DLD1 (cell line): Measurements from ENCODE around the gene TRIM32.

Source experiments
- in situ Hi-C: cut with HindIII; loops from 2 replicates; pipeline ENCODE4 v1.10.0; 2017; ENCODE audit warnings: low sequenced_read_pairs

Gene TRIM32

GRCh38 chr9:116703634-116704033, 16.5 kb downstream of the TRIM32 start:
- in situ Hi-C loops = no loop called here

GRCh38 chr9:116704470-116704869, 17.4 kb downstream of the TRIM32 start:
- in situ Hi-C loops = no loop called here

- in situ Hi-C loops = no loop called here
These were observed 18.4 kb downstream of the TRIM32 start for GRCh38 chr9:116705531-116705930.

- in situ Hi-C loops = no loop called here
These were observed 19.5 kb downstream of the TRIM32 start for GRCh38 chr9:116706310-116707290.

DNA sequence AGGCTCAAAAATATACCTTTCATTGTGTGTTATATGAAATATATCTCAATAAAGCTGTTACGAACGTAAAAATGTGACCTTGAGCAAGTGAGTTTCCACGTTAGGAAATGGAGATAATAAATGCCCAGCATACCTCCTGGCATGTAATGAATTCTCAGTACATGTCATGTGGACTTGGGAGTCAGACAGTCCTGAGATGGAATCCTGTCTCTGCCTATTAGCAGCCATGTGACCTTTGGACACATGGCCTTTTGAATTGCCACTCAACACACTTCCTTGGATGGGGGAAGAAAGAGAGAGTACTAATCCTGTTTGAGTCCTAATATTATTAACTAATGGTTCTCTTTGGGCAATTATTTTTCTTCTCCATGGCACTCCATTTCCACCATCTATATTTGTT, 25.7 kb downstream of the TRIM32 start:
- in situ Hi-C loops = no loop called here

DNA sequence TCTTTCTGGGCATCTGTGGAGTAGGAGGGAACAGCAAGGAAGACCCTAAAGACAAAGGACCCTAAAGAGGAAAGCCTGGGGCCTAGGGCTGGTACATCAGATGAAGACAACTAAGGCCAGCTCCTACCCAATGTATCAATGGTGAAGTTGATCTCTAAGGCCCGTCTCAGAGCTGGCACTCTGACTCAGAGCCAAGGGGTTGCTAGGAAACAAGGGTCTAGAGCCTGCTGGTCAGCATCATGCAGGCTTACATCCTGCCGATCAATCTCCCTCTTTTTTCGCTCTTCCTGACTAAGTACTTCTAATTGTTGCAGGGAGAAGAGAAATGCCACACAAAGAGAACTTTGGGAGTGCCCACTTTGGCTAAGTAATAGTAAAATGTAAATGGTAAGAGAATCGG, 26.2 kb downstream of the TRIM32 start:
- in situ Hi-C loops = no loop called here

- in situ Hi-C loops = no loop called here
These were observed 28.6 kb downstream of the TRIM32 start for GRCh38 chr9:116715751-116716150.

- in situ Hi-C loops = no loop called here
These were observed 29.3 kb downstream of the TRIM32 start for GRCh38 chr9:116716438-116716837.

DNA sequence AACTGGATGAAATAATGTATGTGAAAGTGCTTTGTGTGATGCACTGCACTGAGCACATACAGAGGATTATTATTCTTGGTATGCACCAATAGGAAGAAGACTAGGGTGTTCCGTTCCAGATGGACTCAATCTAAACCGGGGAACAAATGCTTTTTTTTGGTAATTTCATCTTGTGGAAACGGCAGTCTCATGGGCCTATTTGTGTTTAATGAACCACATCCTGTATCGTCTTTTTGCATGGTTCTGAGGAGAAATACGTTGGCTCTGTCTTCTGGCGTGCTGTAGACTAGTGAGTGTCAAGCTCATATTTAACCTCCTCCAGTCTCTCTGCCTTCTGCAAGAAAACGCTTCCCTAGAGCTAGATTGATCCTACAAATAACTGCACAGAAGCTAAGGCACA, 30.0 kb downstream of the TRIM32 start:
- in situ Hi-C loops = no loop called here

DNA sequence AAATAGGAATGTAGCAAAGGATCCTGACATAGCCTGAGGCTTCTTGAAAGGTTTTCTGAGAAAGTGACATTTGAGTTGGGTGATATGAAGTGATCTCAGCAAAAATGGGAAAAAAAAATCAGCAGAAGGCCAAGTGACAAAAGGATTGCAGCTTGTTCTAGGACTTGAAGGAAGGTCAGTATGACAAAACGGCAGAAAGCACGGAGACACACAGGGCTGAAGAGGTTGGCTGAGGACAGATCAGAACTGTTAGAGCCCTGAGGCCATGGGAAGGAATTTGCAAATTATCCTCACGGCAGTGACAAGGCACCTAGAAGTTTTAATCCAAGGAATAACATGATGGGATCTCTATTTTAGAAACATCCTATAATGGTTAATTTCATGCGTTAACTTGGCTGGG, 31.0 kb downstream of the TRIM32 start:
- in situ Hi-C loops = no loop called here

DNA sequence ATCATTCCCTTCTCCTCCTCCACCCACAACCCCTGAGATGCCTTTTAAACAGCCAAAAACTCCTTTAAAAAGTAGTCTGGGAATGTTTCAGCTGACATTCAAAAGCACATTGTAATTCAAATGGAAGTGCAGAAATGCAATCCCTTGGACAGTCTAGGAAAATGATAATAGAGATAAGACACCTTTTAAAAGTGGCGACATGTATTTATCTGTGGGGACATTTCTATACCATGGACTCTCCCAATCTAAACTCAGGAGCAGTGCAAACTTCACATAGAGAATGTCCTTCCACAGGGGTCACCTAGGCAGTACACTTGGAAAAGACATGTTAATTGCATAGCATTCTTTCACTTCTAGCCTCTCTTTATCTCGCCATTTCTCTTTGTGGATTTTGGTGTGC, 33.0 kb downstream of the TRIM32 start:
- in situ Hi-C loops = no loop called here

DNA sequence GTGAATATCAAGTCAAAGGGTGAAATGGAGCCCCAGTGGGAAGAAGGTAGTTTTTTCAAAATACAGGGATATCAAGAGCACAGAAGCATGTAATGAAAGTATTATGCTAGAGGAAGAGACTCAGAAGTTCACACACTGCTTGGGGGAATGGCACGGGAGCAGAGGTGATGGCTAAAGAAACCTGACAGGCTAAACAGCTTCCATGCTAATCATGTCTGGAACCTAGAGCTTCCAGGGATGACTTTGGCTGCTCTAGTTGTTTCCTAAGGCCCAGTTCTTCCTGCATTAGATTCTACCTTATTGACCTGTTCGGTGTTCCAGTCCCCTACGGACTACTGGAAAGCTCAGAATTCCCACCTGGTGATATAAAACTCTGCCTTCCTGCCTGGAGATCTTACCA, 34.3 kb downstream of the TRIM32 start:
- in situ Hi-C loops = no loop called here

DNA sequence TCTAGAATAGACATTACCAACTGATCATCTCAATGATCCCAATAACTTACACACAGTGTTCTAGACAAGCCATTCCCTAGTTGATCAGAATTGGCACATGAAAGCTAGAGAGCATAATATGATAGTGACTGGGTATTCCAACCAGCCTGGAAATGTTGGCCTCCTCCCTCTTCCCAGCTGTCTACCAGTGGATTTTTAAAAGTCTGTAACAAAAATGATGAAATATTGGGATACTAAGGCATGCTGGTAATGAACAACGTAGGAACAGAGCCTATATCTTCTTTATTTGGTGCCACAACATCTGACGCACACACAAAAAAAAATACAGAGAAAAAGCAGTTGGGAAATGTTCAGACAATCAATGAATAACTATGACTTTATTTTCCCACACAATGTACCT, 34.8 kb downstream of the TRIM32 start:
- in situ Hi-C loops = no loop called here

- in situ Hi-C loops = no loop called here
These were observed 37.0 kb downstream of the TRIM32 start for GRCh38 chr9:116724123-116724522.

- in situ Hi-C loops = no loop called here
These were observed 39.5 kb downstream of the TRIM32 start for GRCh38 chr9:116726602-116727001.

DNA sequence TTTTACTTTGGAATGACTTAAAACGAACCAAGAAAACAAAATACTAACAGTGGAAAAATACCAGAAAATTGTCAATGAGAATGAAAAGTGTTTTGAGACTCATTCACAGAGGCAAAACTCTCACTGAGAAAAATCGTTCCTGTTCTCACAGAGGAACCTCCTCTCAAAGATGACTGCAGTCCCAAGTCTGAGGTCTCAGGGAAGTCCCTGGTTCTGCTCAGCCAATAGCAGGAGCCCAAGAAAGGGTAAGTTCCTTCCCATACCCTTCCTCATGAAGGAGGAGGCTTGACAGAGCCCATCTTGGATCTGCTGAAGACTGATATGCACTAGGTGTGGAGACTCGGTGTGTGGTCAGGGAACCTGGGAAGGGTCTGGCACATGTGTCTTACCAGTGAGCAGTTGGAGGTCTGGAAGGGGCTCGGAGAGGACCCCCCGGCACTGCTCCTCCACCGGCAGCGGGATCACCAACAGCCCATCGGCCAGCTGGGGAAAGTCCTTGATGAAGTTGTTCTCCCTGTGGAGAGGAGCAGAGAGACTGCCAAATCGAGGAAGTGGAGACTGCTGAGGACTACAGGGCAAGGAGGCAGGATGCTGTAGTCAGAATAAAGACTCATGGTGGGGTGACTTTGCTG, 46.0 kb downstream of the TRIM32 start:
- in situ Hi-C loops = no loop called here

GRCh38 chr9:116736399-116737151, 49.5 kb downstream of the TRIM32 start:
- in situ Hi-C loops = no loop called here

DNA sequence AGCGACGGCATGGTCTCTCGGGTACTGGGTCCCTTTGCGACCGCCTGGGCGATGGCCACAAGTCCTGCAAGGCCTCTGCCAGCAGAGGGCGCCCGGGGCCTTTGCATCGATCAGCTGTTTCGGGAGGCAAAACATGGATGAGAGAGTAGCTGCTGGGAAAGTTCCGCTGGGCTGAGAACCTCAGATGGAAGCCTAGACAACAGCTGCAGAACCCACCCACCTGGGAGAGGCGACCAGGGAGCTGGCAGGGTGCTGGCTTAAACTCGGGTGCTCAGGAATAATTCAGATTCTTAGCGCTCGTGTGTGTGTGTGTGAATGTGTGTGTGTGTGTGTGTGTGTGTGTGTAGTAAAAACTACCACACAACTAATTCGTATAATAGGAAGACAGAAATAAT, 50.0 kb downstream of the TRIM32 start:
- in situ Hi-C loops = no loop called here

DNA sequence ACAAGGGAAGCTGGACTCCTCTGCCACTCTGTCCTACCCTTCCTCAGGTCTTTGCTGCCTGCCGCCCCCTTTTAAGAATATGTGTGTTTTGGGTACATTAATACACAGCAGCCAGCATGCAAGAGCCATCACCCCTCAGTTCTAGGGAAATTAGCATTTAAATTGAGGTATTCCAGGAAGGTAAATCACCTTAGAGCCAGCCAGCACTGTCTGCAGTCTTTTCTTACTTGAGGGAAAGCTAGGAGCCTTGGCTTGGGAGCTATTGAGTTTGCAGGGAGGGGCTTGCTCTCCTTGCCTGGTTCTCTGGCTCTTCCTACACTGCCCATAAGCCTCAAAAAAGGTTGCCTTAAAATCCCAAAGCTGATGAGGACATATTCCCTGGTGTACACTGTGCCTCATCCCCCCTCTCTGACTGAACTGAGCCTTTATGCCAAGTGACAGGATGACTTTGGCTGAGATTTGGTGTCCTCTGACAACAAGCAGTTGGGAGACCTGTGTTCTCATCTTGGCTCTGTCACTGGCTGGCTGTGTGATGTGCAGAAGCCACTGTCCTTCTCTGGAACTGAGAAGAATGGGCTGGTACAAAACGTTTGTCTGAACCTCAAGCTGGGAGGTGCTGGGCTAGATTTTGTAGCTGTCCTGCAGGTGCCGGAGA, 54.1 kb downstream of the TRIM32 start:
- in situ Hi-C loops = no loop called here

GRCh38 chr9:116741742-116742141, 54.6 kb downstream of the TRIM32 start:
- in situ Hi-C loops = no loop called here

DNA sequence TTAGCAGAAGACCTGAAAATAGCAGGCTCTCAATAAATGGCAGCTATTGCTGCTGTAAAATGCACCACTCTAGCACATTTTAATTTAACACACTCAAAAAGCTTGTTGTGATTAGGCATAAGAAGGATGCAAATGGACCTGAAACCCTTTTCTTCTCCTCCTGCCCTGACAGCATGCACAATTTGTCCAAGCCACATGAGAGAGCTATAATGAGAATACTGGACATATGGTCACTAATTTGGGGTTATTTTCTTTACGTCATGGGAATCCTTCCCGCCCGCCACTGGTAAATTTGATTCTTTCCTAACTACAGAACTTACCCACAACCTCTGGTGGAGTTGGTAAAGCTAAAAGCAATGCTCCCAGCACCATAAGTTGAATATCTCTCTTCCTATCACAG, 62.1 kb downstream of the TRIM32 start:
- in situ Hi-C loops = no loop called here
